HEK293 (cell line): ENCODE measurements around the gene SCAF4.

Experiments used
- CTCF ChIA-PET: fragments of 350-600 bp; formaldehyde crosslinking; extraction: SDS; loops from one replicate; lab custom pipeline; 2021; ENCODE audit warnings: antibody characterized with exemption; lab: Yijun Ruan, JAX
- POLR2A ChIA-PET: fragments of 300-600 bp; formaldehyde crosslinking; extraction: SDS; loops from one replicate; lab custom pipeline; 2020; ENCODE audit warnings: antibody characterized with exemption, inconsistent platforms; lab: Yijun Ruan, JAX
- H3K27ac ChIP-seq: fragments of 200-500 bp; sonication (Bioruptor generic); 2 replicates; pipeline ENCODE4 v1.5.1; 2014; ENCODE audit warnings: low read depth, low read length, control low read depth, inconsistent platforms; ENCODE audit errors: extremely low read depth
- H3K36me3 ChIP-seq, 2 experiments: fragments of 200-500 bp in 1 of 2; sonication (Bioruptor generic) in 1 of 2; 1 replicate in 1 of 2; 2 replicates in 1 of 2; pipeline ENCODE4 v1.5.1; 2014 to 2017; ENCODE audit warnings: inconsistent platforms in 2 of 2, low read length in 2 of 2; ENCODE audit not compliant: control insufficient read depth in 2 of 2, insufficient read depth in 1 of 2
- H3K4me1 ChIP-seq: fragments of 200-500 bp; sonication (Bioruptor generic); 2 replicates; pipeline ENCODE4 v1.5.1; 2014; ENCODE audit warnings: mild to moderate bottlenecking, low read length, inconsistent platforms; ENCODE audit not compliant: control insufficient read depth, insufficient read depth
- H3K4me3 ChIP-seq: 2 replicates; pipeline ENCODE4 v1.5.1; 2011; ENCODE audit warnings: low read depth, mild to moderate bottlenecking, control low read depth, low read length, moderate library complexity
- H3K9me3 ChIP-seq: fragments of 200-500 bp; sonication (Bioruptor generic); 2 replicates; pipeline ENCODE4 v1.5.1; 2014; ENCODE audit warnings: low read depth, low read length, inconsistent platforms; ENCODE audit not compliant: control insufficient read depth, insufficient read depth
- FEZF1 ChIP-seq: fragments of 450-650 bp; formaldehyde crosslinking; IDR thresholded peaks from 2 replicates; pipeline ENCODE4 v1.5.1; 2016; ENCODE audit warnings: missing biosample characterization, missing genetic modification characterization
- GLIS1 ChIP-seq: fragments of 450-650 bp; formaldehyde crosslinking; IDR thresholded peaks from 2 replicates; pipeline ENCODE4 v1.5.1; 2016; ENCODE audit warnings: missing biosample characterization, missing genetic modification characterization
- SCRT1 ChIP-seq: fragments of 450-650 bp; formaldehyde crosslinking; IDR thresholded peaks from 2 replicates; pipeline ENCODE4 v1.5.1; 2016; ENCODE audit warnings: missing biosample characterization, missing genetic modification characterization, borderline replicate concordance
- SCRT2 ChIP-seq: fragments of 450-650 bp; formaldehyde crosslinking; IDR thresholded peaks from 2 replicates; pipeline ENCODE4 v1.5.1; 2016; ENCODE audit warnings: missing biosample characterization, missing genetic modification characterization
- ZBTB17 ChIP-seq: fragments of 450-650 bp; formaldehyde crosslinking; IDR thresholded peaks from 2 replicates; pipeline ENCODE4 v1.5.1; 2016; ENCODE audit warnings: missing biosample characterization, missing genetic modification characterization
- ZFP3 ChIP-seq: fragments of 450-650 bp; formaldehyde crosslinking; IDR thresholded peaks from 2 replicates; pipeline ENCODE4 v1.5.1; 2016; ENCODE audit warnings: low read depth, missing biosample characterization, missing genetic modification characterization
- ZNF184 ChIP-seq: fragments of 450-650 bp; IDR thresholded peaks from 2 replicates; pipeline ENCODE4 v1.5.1; 2018; ENCODE audit warnings: missing biosample characterization, mild to moderate bottlenecking, missing genetic modification characterization
- ZNF366 ChIP-seq: fragments of 450-650 bp; formaldehyde crosslinking; conservative IDR thresholded peaks from 2 replicates; pipeline ENCODE4 v1.5.1; 2016; ENCODE audit warnings: missing biosample characterization, missing genetic modification characterization
- ZNF394 ChIP-seq: fragments of 450-650 bp; formaldehyde crosslinking; IDR thresholded peaks from 2 replicates; pipeline ENCODE4 v1.5.1; 2016; ENCODE audit warnings: missing biosample characterization, missing genetic modification characterization, mild to moderate bottlenecking, moderate library complexity, borderline replicate concordance
- ZNF398 ChIP-seq: fragments of 450-650 bp; formaldehyde crosslinking; IDR thresholded peaks from 2 replicates; pipeline ENCODE4 v1.5.1; 2017; ENCODE audit warnings: missing biosample characterization, missing genetic modification characterization
- ZNF423 ChIP-seq: fragments of 450-650 bp; formaldehyde crosslinking; IDR thresholded peaks from 2 replicates; pipeline ENCODE4 v1.5.1; 2016; ENCODE audit warnings: missing biosample characterization, missing genetic modification characterization
- ZNF48 ChIP-seq: fragments of 450-650 bp; formaldehyde crosslinking; IDR thresholded peaks from 2 replicates; pipeline ENCODE4 v1.5.1; 2016; ENCODE audit warnings: missing biosample characterization, missing genetic modification characterization
- ZNF521 ChIP-seq: fragments of 450-650 bp; formaldehyde crosslinking; IDR thresholded peaks from 2 replicates; pipeline ENCODE4 v1.5.1; 2017; ENCODE audit warnings: missing biosample characterization, mild to moderate bottlenecking, missing genetic modification characterization
- ZNF660 ChIP-seq: fragments of 450-650 bp; IDR thresholded peaks from 2 replicates; pipeline ENCODE4 v1.5.1; 2018; ENCODE audit warnings: missing biosample characterization, mild to moderate bottlenecking, missing genetic modification characterization
- TF ChIP-seq, protein P1 (sequence below): fragments of 450-650 bp; formaldehyde crosslinking; IDR thresholded peaks from 2 replicates; pipeline ENCODE4 v1.5.1; 2017; ENCODE audit warnings: missing biosample characterization, missing genetic modification characterization
- TF ChIP-seq, protein P2 (sequence below): fragments of 450-650 bp; formaldehyde crosslinking; IDR thresholded peaks from 2 replicates; pipeline ENCODE4 v1.5.1; 2016; ENCODE audit warnings: missing biosample characterization, missing genetic modification characterization

SCAF4 gene

DNA sequence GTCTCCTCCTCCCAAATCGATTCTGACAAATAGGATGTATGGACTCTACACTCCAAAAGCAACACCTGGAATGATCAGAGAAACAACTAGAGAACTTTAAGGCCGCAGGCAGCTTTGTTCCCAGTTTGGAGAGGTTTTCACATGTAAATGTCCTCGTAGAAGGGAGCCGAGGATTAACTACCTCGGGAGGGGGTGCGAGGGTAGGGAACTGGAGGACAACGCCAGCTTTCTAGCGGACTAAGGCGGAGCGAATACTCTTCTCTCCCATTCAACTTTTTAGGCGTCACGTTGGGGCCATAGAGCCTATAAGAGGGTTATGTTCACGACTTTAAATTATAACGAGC is 1.2 kb downstream of the SCAF4 start (continued):
- TF ChIP-seq GLIS1 (tag by site-specific recombination) (no peak), ZFP3 (tag by site-specific recombination) (no peak), ZNF184 (tag by site-specific recombination) (no peak), ZNF423 (no peak), ZNF398 (no peak)
- TF ChIP-seq, all 188 proteins: peak for 4

DNA sequence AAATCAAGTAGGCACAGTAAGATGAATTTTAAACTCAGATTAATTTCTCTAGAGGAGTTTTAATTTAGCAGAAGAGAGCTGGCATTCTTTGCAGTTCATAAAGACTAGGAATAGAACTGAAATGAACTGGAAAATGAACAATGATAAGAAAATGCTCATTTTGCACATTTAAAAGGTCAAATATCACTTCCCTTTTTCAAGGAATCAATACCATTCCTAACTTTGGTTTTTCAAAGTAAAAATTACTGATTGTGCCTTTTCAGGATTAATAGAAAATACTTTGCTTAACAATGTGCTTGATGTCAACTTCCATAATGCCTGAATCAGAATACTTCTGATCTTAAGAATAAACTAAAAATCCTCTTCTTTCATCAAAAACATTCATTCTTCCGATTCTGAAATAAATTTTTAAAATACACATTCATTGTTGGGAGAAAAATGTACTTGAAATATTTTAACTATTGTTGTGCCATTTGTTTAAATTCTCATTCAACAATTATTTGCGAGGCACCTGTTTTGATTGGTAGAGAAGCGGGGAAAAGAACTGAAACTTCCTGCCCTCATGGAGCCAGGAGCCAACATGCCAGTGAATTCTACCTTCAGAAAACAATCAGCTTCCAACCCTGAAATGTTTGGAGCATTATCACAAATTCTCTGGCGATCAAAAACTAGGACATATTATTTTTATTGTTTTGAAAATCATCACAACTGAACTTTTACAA is 2.1 kb downstream of the SCAF4 start:
- Histone ChIP-seq H3K36me3 (no peaks in the 10 kb centered on the region; a peak in 1 of 3 replicates), H3K27ac (no peak overlapping the region), H3K4me1 (peaks cover 12% of the 10 kb centered on the region), H3K9me3 (no peaks in the 10 kb centered on the region), H3K4me3 (peak overlapping the region; percentile 89)
- ChIA-PET CTCF (interaction anchor here (0.5 to 0.7 kb wide), 2 partner anchors 12 to 20 kb away, joined by 3 read pairs; no protein-coding TSS in a partner anchor), POLR2A (no interaction called here)
- no peak for TF ChIP-seq ZNF521
- TF ChIP-seq SCRT2 = peak; percentile 69
- TF ChIP-seq ZNF366 (tag by site-specific recombination) = no peak
- peak; percentile 73; the same call in 1 of the 2 replicates for TF ChIP-seq ZNF394 (tag by site-specific recombination)
- TF ChIP-seq SCRT1 (tag by site-specific recombination) = 0 out of 2 replicates have a peak, but pooled peaks have one; percentile 17
- peak; percentile 66 for TF ChIP-seq FEZF1
- TF ChIP-seq ZNF660 = 0 out of 2 replicates have a peak, but pooled peaks have one; percentile 9

DNA sequence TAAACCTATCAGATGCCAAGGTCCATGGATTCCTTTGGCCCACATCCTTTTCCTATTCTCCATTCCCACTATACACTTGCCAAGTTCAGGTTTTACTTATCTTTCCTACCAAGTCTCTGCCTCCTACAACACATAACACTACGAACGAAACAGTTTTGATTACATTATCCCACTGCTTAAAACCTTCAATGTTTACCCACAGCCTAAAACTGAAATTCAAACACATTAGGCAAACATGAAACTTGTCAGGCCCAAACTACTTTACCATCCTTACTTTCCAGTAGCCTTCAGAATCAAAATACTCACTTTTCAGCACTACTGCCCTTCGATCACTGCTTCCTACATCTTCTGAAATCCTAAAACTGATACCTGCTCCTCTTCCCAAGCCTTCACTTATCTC is 3.0 kb downstream of the SCAF4 start:
- 0 out of 2 replicates have a peak, but pooled peaks have one; percentile 17 for TF ChIP-seq ZNF394 (tag by site-specific recombination)
- peak; percentile 28; the same call in 1 of the 2 replicates for TF ChIP-seq ZBTB17
- TF ChIP-seq ZNF48 (tag by site-specific recombination) = no peak
- TF ChIP-seq, protein P1, sequence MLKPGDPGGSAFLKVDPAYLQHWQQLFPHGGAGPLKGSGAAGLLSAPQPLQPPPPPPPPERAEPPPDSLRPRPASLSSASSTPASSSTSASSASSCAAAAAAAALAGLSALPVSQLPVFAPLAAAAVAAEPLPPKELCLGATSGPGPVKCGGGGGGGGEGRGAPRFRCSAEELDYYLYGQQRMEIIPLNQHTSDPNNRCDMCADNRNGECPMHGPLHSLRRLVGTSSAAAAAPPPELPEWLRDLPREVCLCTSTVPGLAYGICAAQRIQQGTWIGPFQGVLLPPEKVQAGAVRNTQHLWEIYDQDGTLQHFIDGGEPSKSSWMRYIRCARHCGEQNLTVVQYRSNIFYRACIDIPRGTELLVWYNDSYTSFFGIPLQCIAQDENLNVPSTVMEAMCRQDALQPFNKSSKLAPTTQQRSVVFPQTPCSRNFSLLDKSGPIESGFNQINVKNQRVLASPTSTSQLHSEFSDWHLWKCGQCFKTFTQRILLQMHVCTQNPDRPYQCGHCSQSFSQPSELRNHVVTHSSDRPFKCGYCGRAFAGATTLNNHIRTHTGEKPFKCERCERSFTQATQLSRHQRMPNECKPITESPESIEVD (tag by site-specific recombination) = peak; percentile 36; the same call in 1 of the 2 replicates
- ChIA-PET POLR2A (no interaction called here), CTCF (no interaction called here)
- no peaks in the 10 kb centered on the region for H3K9me3 ChIP-seq
- H3K36me3 ChIP-seq = no peaks in the 10 kb centered on the region; a peak in 1 of 3 replicates
- peaks cover 19% of the 10 kb centered on the region for H3K4me1 ChIP-seq
- H3K4me3 ChIP-seq = no peak overlapping the region
- H3K27ac ChIP-seq = no peak overlapping the region

- no peak overlapping the region for H3K27ac ChIP-seq
- H3K9me3 ChIP-seq = no peaks in the 10 kb centered on the region
- ChIA-PET CTCF (interaction anchor here (1.0 kb wide), 1 partner anchor 58 kb away, joined by 4 read pairs; no protein-coding TSS in a partner anchor), POLR2A (no interaction called here)
- H3K4me1 ChIP-seq = peaks cover 23% of the 10 kb centered on the region
- no peak overlapping the region for H3K4me3 ChIP-seq
- TF ChIP-seq, protein P2, sequence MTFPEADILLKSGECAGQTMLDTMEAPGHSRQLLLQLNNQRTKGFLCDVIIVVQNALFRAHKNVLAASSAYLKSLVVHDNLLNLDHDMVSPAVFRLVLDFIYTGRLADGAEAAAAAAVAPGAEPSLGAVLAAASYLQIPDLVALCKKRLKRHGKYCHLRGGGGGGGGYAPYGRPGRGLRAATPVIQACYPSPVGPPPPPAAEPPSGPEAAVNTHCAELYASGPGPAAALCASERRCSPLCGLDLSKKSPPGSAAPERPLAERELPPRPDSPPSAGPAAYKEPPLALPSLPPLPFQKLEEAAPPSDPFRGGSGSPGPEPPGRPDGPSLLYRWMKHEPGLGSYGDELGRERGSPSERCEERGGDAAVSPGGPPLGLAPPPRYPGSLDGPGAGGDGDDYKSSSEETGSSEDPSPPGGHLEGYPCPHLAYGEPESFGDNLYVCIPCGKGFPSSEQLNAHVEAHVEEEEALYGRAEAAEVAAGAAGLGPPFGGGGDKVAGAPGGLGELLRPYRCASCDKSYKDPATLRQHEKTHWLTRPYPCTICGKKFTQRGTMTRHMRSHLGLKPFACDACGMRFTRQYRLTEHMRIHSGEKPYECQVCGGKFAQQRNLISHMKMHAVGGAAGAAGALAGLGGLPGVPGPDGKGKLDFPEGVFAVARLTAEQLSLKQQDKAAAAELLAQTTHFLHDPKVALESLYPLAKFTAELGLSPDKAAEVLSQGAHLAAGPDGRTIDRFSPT (tag by site-specific recombination) = no peak
- no peaks in the 10 kb centered on the region; a peak in 1 of 3 replicates for H3K36me3 ChIP-seq
Observed at GRCh38 chr21:31728191-31728590, 3.7 kb downstream of the SCAF4 start.
